GM13976 (cell line): ENCODE data around the gene IGF2BP2.

Experiments
- DNase-seq: peaks from one replicate; pipeline ENCODE4 v3.0.0; 2012; ENCODE audit warnings: low spot score
- in situ Hi-C: fragments of 300-500 bp; cut with MboI; formaldehyde crosslinking; loops from one replicate; pipeline ENCODE4 v1.12.0; 2022; ENCODE audit warnings: low sequenced_read_pairs, mixed read lengths, inconsistent platforms; ENCODE audit not compliant: unreplicated experiment
- TF ChIP-seq, protein P1 (sequence below): IDR thresholded peaks from 2 replicates; pipeline ENCODE4 v1.5.1; 2012; ENCODE audit warnings: borderline replicate concordance, mild to moderate bottlenecking; ENCODE audit not compliant: insufficient read depth; ENCODE audit errors: extremely low read depth, missing control alignments, control extremely low read depth

The IGF2BP2 gene

DNA sequence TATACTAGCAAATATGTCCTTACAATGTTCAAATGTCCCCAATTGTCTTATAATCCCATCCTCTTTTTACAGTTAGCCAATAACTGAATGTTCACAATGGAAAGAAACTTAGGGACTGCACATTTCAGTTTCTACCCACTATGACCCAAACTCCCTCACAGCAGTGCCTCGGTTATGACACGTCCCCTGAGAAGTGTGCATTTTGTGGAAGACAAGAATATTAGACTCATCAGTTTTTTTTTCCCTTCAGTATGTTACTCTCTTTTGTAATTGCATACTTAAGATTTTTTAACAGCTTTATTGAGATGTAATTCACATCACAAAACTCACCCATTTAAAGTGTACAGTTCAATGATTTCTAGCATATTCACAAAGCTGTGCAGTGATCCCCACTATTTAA, 64.8 kb downstream of the IGF2BP2 start:
- TF ChIP-seq, protein P1, sequence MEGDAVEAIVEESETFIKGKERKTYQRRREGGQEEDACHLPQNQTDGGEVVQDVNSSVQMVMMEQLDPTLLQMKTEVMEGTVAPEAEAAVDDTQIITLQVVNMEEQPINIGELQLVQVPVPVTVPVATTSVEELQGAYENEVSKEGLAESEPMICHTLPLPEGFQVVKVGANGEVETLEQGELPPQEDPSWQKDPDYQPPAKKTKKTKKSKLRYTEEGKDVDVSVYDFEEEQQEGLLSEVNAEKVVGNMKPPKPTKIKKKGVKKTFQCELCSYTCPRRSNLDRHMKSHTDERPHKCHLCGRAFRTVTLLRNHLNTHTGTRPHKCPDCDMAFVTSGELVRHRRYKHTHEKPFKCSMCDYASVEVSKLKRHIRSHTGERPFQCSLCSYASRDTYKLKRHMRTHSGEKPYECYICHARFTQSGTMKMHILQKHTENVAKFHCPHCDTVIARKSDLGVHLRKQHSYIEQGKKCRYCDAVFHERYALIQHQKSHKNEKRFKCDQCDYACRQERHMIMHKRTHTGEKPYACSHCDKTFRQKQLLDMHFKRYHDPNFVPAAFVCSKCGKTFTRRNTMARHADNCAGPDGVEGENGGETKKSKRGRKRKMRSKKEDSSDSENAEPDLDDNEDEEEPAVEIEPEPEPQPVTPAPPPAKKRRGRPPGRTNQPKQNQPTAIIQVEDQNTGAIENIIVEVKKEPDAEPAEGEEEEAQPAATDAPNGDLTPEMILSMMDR: no peak
- in situ Hi-C loops: loop anchor here (10.0 kb wide), 1 partner anchor 85 kb away; no protein-coding TSS in a partner anchor
- no peak for DNase-seq

DNA sequence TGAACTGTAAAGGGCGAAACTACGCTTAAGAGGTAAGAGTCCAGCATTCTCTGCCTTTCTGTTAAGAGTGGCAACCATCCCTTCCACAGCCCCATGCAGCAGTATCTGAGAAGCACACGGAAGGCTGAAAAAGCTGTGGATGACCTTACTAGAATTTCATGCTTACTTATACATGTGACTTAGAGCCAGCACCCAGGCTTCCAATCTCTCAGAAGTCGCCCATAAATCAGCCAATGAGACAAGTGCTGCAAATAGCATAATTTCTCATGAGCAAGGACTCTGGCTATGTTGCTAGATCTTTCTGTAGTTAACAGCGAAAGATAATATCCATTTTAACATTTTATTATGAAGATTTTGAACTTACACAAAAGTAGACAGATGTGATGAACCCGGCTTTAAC, 65.3 kb downstream of the IGF2BP2 start:
- in situ Hi-C loops: no loop called here
- DNase-seq: no peak
- TF ChIP-seq, protein P1: no peak

DNA sequence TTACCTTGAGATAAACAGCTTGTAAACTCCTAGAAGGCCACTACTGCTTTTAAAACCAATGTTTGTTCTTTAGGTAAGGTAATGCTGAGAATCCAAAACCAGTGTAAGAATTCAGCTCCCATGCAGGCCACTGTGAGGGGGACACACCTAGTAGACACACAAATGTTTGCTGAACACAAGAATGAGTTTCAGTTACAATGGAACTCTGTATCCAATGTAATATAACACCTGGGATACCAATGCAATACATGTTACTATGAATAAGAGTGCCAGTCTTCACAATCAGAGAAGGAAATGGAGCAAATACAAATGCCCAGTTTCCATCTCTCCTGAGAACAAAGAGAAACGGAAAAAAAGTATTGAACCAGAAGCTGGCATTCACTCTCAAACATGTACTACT, 65.9 kb downstream of the IGF2BP2 start:
- in situ Hi-C loops: no loop called here
- no peak for DNase-seq
- TF ChIP-seq, protein P1: no peak

DNA sequence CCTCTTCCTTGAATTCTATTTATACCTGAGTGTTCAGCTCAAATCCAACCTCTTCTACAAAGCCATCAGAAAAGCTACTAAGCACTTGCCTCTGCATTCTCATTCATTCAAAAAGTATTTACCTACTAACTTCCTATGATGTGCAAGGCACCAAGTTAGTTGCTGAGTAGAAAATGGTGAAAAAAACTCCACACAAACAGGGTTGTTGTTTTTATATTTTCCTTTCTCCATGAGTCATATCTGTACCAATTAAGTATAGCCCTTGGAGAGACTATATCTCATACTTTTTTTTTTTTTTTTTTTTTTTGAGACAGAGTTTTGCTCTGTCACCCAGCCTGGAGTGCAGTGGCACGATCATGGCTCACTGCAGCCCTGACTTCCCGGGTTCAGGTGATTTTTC, 67.7 kb downstream of the IGF2BP2 start:
- TF ChIP-seq, protein P1: no peak
- in situ Hi-C loops: no loop called here
- no peak for DNase-seq

DNA sequence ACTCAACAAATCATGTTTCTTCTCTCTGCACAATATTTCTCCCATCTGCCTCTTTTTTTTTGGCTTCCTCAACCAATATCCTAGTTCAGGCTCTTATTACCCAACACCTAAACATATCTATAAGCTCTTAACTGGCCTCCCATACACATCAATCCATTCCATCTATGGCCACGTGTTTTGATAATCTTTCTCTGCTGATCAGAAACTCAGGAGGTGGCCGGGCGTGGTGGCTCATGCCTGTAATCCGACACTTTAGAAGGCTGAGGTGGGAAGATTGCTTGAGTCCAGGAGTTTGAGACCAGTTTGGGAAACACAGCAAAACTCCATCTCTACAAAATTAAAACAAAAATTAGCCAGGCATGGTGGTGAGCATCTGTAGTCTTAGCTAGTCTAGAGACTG, 68.4 kb downstream of the IGF2BP2 start:
- in situ Hi-C loops: no loop called here
- DNase-seq: no peak
- TF ChIP-seq, protein P1: no peak

DNA sequence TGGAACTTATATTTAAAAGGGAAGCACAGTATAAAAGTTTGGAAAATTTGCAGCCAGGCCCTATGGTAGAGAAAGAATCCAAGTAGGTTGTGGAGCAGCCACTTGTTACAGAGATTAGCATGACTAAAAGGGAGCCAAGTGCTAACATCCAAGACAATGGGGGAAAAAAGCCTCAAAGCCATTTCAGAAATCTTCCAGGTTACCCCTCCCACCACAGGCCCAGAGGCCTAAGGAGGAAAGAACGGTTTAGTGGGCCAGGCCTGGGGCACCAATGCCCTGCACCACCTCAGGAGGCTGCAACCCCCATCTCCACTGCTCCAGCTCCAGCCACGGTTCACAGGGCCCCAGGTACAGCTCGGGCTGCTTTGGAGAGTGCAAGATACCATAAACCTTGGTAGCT, 69.9 kb downstream of the IGF2BP2 start:
- no peak for DNase-seq
- TF ChIP-seq, protein P1: no peak
- in situ Hi-C loops: no loop called here

DNA sequence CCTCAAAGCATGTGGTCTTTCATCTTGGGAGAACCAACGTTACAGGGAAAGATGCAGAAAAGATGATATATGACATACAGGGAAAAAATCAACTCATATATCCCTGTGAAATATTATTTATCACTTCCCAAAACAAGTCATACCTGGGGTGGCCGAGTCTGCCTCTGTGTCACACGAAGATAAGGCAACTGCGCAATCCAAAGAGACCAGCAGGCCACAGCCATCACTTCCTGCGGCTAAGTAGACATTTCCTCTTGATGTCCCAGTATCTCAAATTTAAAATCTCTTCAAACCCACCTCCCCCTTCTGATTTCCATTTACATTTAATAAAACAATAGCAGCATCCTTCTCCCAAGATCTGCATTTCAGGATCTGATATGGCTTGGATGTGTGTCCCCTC, 71.5 kb downstream of the IGF2BP2 start:
- no peak for DNase-seq
- in situ Hi-C loops: no loop called here
- TF ChIP-seq, protein P1: no peak
